OCI-LY7 (cell line): ENCODE measurements around the gene RPP30. TPM values are rescaled to one million over a fixed set of nuclear protein-coding genes. Genes with fewer than 3 reads are reported as not detected.

Source experiments
- BruUV-seq: library from RNA; stranded (reverse); fragments of 400-500 nt; replicated peaks from 2 replicates; lab custom pipeline; 2021; lab: Mats Ljungman, UMichigan
- CTCF ChIA-PET: fragments of 300-600 bp; sonication (Branson Sonifier 250); formaldehyde crosslinking; loops from one replicate; lab custom pipeline; 2022; ENCODE audit warnings: antibody characterized with exemption; ENCODE audit not compliant: unreplicated experiment; lab: Charles Lee
- POLR2A ChIA-PET: fragments of 300-600 bp; sonication (Branson Sonifier 250); formaldehyde crosslinking; loops from one replicate; lab custom pipeline; 2022; ENCODE audit warnings: antibody characterized with exemption; lab: Charles Lee
- DNase-seq: peaks from one replicate; pipeline ENCODE4 v3.0.0-alpha.2; 2015; ENCODE audit warnings: low spot score
- H2AFZ ChIP-seq: fragments of 200-600 bp; sonication (generic), shearing (Covaris generic); 2 replicates; pipeline ENCODE4 v1.6.1; 2014; ENCODE audit warnings: mild to moderate bottlenecking, antibody characterized with exemption, low read length, moderate library complexity
- H3K27ac ChIP-seq: fragments of 200-600 bp; sonication (generic); 2 replicates; pipeline ENCODE4 v1.5.1; 2014; ENCODE audit warnings: mixed run types, low read depth, mild to moderate bottlenecking, moderate library complexity, low read length, inconsistent platforms; ENCODE audit not compliant: poor library complexity, severe bottlenecking
- H3K36me3 ChIP-seq: fragments of 200-600 bp; sonication (generic); 2 replicates; pipeline ENCODE4 v1.6.1; 2014; ENCODE audit warnings: mild to moderate bottlenecking, antibody characterized with exemption, low read length, moderate library complexity, mixed read lengths; ENCODE audit not compliant: insufficient read depth
- H3K4me1 ChIP-seq: fragments of 200-600 bp; sonication (generic); 2 replicates; pipeline ENCODE4 v1.5.1; 2014; ENCODE audit warnings: mild to moderate bottlenecking, low read length; ENCODE audit not compliant: insufficient read depth, poor library complexity, severe bottlenecking
- H3K4me2 ChIP-seq: fragments of 200-600 bp; sonication (generic); 2 replicates; pipeline ENCODE4 v1.6.1; 2014; ENCODE audit warnings: mild to moderate bottlenecking, low read length
- H3K4me3 ChIP-seq: fragments of 200-600 bp; sonication (generic); 2 replicates; pipeline ENCODE4 v1.5.1; 2014; ENCODE audit warnings: mild to moderate bottlenecking, low read depth, low read length; ENCODE audit not compliant: poor library complexity, severe bottlenecking
- H3K79me2 ChIP-seq: fragments of 200-600 bp; sonication (generic); 2 replicates; pipeline ENCODE4 v1.6.1; 2016; ENCODE audit warnings: low read depth, mild to moderate bottlenecking, low read length, moderate library complexity, mixed read lengths; ENCODE audit not compliant: insufficient read depth
- H3K9me2 ChIP-seq: fragments of 200-600 bp; sonication (generic); 2 replicates; pipeline ENCODE4 v1.6.1; 2016; ENCODE audit warnings: mild to moderate bottlenecking, low read length, mixed read lengths; ENCODE audit not compliant: insufficient read depth
- H3K9me3 ChIP-seq: fragments of 200-600 bp; sonication (generic); 2 replicates; pipeline ENCODE4 v1.6.1; 2014; ENCODE audit warnings: mild to moderate bottlenecking, mixed run types, low read length, mixed read lengths
- H4K20me1 ChIP-seq: fragments of 200-600 bp; sonication (generic); 2 replicates; pipeline ENCODE4 v1.6.1; 2014; ENCODE audit warnings: mild to moderate bottlenecking, antibody characterized with exemption, low read length, moderate library complexity, mixed read lengths; ENCODE audit not compliant: insufficient read depth
- EZH2phosphoT487 ChIP-seq: fragments of 200-600 bp; sonication (generic); IDR thresholded peaks from 2 replicates; pipeline ENCODE4 v1.6.1; 2018; ENCODE audit warnings: low read depth, borderline replicate concordance, mild to moderate bottlenecking, mixed run types, antibody characterized with exemption, low read length, moderate library complexity, mixed read lengths
- intact Hi-C: fragments of 100-400 bp; cut with micrococcal nuclease; formaldehyde crosslinking; loops from one replicate; pipeline ENCODE4 v1.10.0; 2022; ENCODE audit not compliant: unreplicated experiment
- total RNA-seq, 2 experiments: library from RNA; depleted of rRNA in 1 of 2; stranded (reverse); fragments of >200 nt in 1 of 2; shearing (Covaris generic) in 1 of 2; gene quantifications; 2 replicates each; pipeline ENCODE4 v1.2.3, GENCODE V29; 2014 to 2022
- TF ChIP-seq, protein P1 (sequence below): fragments of 200-600 bp; sonication (generic); conservative IDR thresholded peaks from 2 replicates; pipeline ENCODE4 v1.5.1; 2014; ENCODE audit warnings: mild to moderate bottlenecking, antibody characterized with exemption, low read length, moderate library complexity, mixed read lengths

Gene RPP30
- total RNA-seq, 2 experiments from 2014 or later: 34.3 to 50.4 TPM

DNA sequence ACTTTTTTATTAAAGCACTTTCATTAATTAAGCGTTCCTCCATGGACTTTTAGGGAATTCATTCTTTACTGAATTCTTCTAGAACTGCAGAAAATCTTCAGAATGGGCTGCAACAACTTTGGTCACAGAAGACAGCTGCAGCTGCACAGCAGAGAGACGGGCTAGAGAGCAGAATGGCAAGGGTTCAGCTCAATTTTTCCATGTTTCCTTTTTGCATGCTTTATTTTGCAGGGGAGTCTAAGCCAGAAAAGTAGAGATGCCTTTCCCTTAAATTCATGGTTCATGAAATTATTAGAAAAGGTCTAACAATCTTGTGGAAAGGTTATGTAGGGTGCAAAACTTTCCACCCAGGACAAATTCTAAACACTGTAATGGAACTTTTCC, 64.5 kb downstream of the RPP30 start:
- no peaks in the 10 kb centered on the region for H3K36me3 ChIP-seq
- no peak overlapping the region for H3K4me3 ChIP-seq
- POLR2A ChIA-PET: interaction anchor here (0.8 kb wide), 1 partner anchor 321 kb away, joined by 3 read pairs; no protein-coding TSS in a partner anchor
- no TSS peak for BruUV-seq
- H3K79me2 ChIP-seq: no peaks in the 10 kb centered on the region
- H3K27ac ChIP-seq: no peak overlapping the region
- H4K20me1 ChIP-seq: no peaks in the 10 kb centered on the region
- intact Hi-C loops: no loop called here
- H2AFZ ChIP-seq: no peak overlapping the region
- no peak overlapping the region for H3K4me2 ChIP-seq
- CTCF ChIA-PET: no interaction called here
- no peak for TF ChIP-seq EZH2phosphoT487
- TF ChIP-seq, protein P1, sequence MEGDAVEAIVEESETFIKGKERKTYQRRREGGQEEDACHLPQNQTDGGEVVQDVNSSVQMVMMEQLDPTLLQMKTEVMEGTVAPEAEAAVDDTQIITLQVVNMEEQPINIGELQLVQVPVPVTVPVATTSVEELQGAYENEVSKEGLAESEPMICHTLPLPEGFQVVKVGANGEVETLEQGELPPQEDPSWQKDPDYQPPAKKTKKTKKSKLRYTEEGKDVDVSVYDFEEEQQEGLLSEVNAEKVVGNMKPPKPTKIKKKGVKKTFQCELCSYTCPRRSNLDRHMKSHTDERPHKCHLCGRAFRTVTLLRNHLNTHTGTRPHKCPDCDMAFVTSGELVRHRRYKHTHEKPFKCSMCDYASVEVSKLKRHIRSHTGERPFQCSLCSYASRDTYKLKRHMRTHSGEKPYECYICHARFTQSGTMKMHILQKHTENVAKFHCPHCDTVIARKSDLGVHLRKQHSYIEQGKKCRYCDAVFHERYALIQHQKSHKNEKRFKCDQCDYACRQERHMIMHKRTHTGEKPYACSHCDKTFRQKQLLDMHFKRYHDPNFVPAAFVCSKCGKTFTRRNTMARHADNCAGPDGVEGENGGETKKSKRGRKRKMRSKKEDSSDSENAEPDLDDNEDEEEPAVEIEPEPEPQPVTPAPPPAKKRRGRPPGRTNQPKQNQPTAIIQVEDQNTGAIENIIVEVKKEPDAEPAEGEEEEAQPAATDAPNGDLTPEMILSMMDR: no peak
- H3K9me2 ChIP-seq: no peaks in the 10 kb centered on the region
- H3K9me3 ChIP-seq: no peaks in the 10 kb centered on the region
- no peak for DNase-seq
- no peaks in the 10 kb centered on the region for H3K4me1 ChIP-seq

DNA sequence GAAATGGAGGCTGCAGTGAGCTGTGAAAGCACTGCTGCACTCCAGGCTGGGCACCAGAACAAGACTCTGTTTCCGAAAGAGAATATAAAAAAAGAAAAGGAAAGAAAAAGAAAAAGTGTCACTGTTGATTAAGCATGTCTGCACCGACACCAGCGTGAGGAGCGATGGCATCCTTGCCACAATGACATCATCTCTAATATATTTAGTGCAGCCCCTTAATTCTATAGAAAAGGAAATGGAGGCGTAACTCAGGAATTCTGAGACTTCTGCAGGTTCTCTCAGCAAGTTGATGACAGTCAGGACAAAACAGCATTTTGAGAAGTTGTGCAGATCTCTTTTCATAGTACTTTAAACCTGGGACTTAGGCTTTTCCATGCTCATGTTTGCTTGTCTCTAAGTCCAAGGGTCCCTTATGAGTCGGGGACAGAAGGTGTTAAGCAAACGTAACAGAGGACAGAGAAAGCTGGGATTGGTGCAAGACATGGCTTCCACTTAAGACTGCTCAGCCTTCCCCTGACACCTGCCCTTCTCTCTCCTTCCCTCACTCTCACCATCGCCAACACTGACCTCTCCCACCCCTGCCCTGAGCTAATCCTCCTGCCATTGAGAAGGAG, 66.0 kb downstream of the RPP30 start:
- no peaks in the 10 kb centered on the region for H4K20me1 ChIP-seq
- no peak overlapping the region for H3K27ac ChIP-seq
- H3K36me3 ChIP-seq: no peaks in the 10 kb centered on the region
- no peak overlapping the region for H2AFZ ChIP-seq
- H3K4me1 ChIP-seq: no peaks in the 10 kb centered on the region
- H3K4me3 ChIP-seq: no peak overlapping the region
- DNase-seq: no peak
- no peak overlapping the region for H3K4me2 ChIP-seq
- CTCF ChIA-PET: no interaction called here
- H3K9me2 ChIP-seq: no peaks in the 10 kb centered on the region
- H3K79me2 ChIP-seq: no peaks in the 10 kb centered on the region
- no TSS peak for BruUV-seq
- TF ChIP-seq EZH2phosphoT487: no peak
- TF ChIP-seq, protein P1: no peak
- intact Hi-C loops: no loop called here
- H3K9me3 ChIP-seq: no peaks in the 10 kb centered on the region
- POLR2A ChIA-PET: no interaction called here

DNA sequence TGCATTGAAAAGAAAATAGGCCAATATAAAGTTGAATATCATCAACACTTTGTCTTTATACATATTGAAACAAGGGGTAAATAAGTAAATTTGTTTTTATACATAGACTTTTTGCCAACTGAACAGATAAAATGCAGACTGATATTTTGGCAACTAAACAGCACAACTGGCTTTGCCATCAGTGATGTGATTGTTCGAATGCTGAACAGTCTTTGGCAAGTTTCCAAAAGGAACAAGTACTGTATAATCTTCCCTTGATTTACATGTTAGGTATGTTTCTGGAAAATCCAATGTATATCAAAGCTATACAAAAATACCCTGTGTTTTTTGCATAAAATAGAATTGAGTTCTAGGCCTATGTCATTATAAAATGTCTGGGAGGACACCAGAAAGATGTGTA, 67.3 kb downstream of the RPP30 start:
- H2AFZ ChIP-seq: no peak overlapping the region
- CTCF ChIA-PET: interaction anchor here (1.0 kb wide), 1 partner anchor 12 kb away, joined by 3 read pairs; no protein-coding TSS in a partner anchor
- H3K79me2 ChIP-seq: no peaks in the 10 kb centered on the region
- H3K9me3 ChIP-seq: no peaks in the 10 kb centered on the region
- BruUV-seq: no TSS peak
- TF ChIP-seq, protein P1: no peak
- TF ChIP-seq EZH2phosphoT487: no peak
- H3K9me2 ChIP-seq: no peaks in the 10 kb centered on the region
- H3K36me3 ChIP-seq: no peaks in the 10 kb centered on the region
- no peaks in the 10 kb centered on the region for H3K4me1 ChIP-seq
- intact Hi-C loops: no loop called here
- no peak for DNase-seq
- POLR2A ChIA-PET: interaction anchor here (0.6 to 0.7 kb wide), 2 partner anchors 8 to 1206 kb away, joined by 4 to 6 read pairs; no protein-coding TSS in a partner anchor
- no peaks in the 10 kb centered on the region for H4K20me1 ChIP-seq
- H3K27ac ChIP-seq: no peak overlapping the region
- H3K4me2 ChIP-seq: no peak overlapping the region
- no peak overlapping the region for H3K4me3 ChIP-seq
